Measurements from ENCODE around the gene LHX4.

- no peak for TF ChIP-seq POLR2A (IDR thresholded peaks at IDR 0.05)
- TF ChIP-seq CTCF (IDR thresholded peaks at IDR 0.05), result no peak
- no peak for TF ChIP-seq POLR2AphosphoS5 (IDR thresholded peaks at IDR 0.05)
- TF ChIP-seq EP300 (IDR thresholded peaks at IDR 0.05), result no peak
Measured at GRCh38 chr1:180262628-180263488, 32.8 kb downstream of the LHX4 start.
